NCI-H146 treated with DMSO at 0.1 percent for 48 hours (cell line): ENCODE data around the gene TAF1A.

Experiments
- DNase-seq: peaks from one replicate; lab custom pipeline; 2025; ENCODE audit not compliant: unreplicated experiment; lab: John Stamatoyannopoulos, UW

The TAF1A gene

DNA sequence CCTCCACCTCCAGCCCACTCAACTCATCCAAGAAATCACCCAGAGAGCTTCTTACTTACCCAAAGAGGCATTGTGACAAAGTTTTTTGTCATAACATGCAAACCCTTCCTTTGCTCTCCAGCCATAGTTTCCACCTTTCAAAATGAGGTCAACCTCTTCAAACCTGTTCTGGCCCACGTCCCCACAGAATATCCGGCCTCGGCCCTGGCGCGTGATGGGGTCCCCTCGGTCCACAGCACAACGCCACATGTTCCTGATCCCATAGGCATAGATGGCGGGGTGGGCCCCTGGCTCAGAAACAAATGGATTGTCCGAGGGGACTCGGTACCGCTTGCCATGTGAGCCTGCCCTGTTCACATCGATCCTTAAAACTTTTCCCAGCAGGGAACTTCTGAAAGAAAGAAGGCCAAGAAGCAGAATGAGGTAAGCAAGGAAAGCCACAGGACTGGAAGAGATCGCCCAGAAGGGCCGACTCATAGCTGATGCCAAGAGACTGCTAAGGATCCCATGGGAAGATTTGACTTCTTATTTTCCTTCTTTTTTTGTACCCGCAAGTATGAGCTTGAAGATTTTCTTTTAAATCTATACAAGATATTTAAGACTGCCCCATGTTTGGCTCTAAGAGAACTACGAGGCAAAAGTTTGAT, 49.7 kb downstream of the TAF1A start:
- DNase-seq, result no peak

DNA sequence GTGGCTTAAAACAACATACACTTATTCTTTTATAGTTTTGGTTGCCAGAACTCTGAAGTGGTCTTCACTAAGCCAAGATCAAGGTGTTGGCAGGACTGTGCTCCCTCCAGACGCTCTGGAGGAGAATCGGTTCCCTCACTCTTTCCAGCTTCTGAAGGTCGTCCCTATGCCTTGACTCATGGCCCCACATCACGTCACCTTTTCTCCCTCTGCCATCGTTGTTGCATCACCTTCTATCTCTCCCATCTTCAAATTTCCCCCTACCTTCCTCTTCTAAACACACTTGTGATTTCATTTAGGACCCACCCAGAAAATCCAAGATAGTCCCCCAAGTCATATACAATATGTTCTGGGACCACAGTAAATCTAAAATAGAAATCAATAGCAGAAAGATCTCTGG, 54.3 kb downstream of the TAF1A start:
- DNase-seq, result no peak

- no peak for DNase-seq
These were observed 58.9 kb downstream of the TAF1A start for GRCh38 chr1:222530852-222531251.

- no peak for DNase-seq
These were observed 59.8 kb downstream of the TAF1A start for GRCh38 chr1:222529916-222530315.

GRCh38 chr1:222529181-222529580, 60.6 kb downstream of the TAF1A start:
- DNase-seq, result no peak

DNA sequence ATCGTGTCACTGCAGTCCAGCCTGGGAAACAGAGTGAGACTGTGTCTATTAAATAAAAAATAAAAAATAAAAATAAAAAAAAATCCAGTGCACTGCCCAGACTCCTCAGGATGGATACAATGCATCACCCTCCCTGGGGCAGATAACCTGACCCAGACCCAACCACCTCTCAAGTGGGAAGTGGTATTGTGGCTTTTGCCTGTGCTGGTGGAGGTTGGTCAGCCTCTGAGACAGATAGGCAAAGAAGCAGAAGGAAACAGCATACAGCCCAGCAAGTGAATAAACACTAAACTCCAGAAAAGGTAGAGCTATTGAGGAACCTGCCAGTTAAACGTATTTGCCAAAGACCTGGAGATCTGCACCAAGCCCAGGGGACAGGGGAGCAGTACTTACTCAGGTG, 63.8 kb downstream of the TAF1A start:
- no peak for DNase-seq

DNA sequence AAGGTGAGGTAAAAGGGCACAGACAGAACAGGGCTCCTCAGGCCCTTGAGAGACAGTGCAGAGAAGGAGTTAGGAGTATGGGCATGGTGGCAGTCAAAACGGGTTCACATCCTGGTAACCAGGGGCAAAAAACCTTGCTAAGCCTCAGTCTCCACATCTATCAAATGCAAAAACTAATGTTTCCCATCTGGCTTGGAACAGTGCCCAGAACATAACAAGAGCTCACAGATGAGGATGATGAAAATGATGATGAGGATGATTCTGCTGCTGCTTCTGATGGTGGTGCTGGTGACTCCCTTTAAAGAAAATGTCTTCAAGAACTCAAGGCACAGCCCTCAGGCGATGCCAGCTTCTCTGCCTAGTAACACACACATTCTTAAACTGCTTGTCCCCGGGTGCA, 65.9 kb downstream of the TAF1A start:
- DNase-seq, result no peak

GRCh38 chr1:222522105-222522915, 67.4 kb downstream of the TAF1A start:
- DNase-seq, result no peak

GRCh38 chr1:222521299-222522104, 68.2 kb downstream of the TAF1A start:
- no peak for DNase-seq
